Measurements from ENCODE around the gene WBP11. TPM values are rescaled to one million over a fixed set of nuclear protein-coding genes. Genes with fewer than 3 reads are reported as not detected.

Gene WBP11
- total RNA-seq, 6 experiments from 2014 or later: 8.6 to 24.9 (median 16.9) TPM

DNA sequence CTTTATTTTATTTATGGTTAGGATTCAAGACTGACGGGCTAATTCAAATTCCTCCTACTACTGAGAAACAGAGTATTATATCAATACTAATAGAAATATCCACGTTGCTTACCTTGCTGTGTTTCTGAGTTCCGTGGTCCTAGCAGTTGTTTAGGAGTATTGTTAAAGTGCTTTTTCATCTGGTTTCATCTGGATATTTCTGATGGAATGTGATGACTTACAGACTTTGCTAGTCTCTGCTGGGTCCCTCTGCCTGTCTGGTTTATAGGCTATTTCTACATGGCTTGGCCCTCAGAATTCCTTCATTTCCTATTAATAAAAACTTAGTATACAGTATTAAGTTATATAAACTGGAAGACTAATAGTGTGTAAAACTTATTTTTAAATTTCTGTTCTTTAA lies 10.7 kb upstream of the WBP11 start, which contains the start of gene SMCO3:
SMCO3 (minus strand) TSS at position 169 of the 400 bp plus-strand sequence. CDS start 7,502 bp downstream, outside the sequence.
- TF ChIP-seq CTCF (IDR thresholded peaks at IDR 0.05) (no peak), POLR2A (IDR thresholded peaks at IDR 0.05) (no peak)
- Histone ChIP-seq H3K27ac (no peak within 1 kb of the TSS), H3K27me3 (no peaks in the 10 kb centered on the region), H3K4me3 (no peak within 1 kb of the TSS), H3K36me3 (no peaks in the 10 kb centered on the region), H3K9me3 (no peaks in the 10 kb centered on the region), H3K4me1 (no peaks in the 10 kb centered on the region)
- 89% methylated on average over 3 of the region's 3 CpGs for WGBS (ENCODE audit: insufficient coverage, low coverage, low lambda C conversion rate, missing lambda C conversion rate)
- intact Hi-C loops (cut with DNase I): no loop called here
- ATAC-seq: no peak
- DNase-seq: no peak

GRCh38 chr12:14811486-14811885 lies 8.2 kb upstream of the WBP11 start:
- Histone ChIP-seq H3K4me1 (no peaks in the 10 kb centered on the region), H3K27ac (no peak overlapping the region), H3K36me3 (no peaks in the 10 kb centered on the region), H3K27me3 (no peaks in the 10 kb centered on the region), H3K9me3 (no peaks in the 10 kb centered on the region), H3K4me3 (no peak overlapping the region)
- no peak for ATAC-seq
- TF ChIP-seq CTCF (IDR thresholded peaks at IDR 0.05): no peak
- TF ChIP-seq POLR2A (IDR thresholded peaks at IDR 0.05): no peak
- WGBS (ENCODE audit: insufficient coverage, low coverage, low lambda C conversion rate, missing lambda C conversion rate): 75% methylated on average over 2 of the region's 2 CpGs
- no peak for DNase-seq
- intact Hi-C loops (cut with DNase I): no loop called here

DNA sequence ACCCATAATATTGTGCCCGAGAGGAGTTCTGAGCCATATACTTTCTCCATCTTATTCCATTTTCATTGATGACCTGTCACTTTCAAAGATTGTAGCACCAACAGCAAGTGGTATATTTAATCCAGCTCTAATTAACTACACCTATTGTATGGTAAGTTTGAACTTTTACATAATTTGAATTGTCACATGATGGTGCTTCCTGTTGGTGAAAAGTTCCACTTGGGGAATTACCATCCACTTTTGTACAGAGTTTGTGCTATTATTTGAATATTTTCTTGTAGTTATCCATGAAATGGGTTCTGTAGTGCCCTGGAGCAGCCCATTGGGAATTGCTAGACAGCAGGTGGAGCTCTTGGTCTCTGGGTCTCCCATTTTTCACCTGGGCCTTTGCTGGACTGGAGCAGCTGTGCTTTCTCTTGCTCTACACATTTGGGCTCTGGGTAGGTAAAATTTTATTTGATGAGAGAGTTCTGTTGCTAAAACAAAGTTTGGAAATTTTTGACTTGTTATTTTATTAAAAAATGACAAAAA lies 7.7 kb upstream of the WBP11 start:
- WGBS (ENCODE audit: insufficient coverage, low coverage, low lambda C conversion rate, missing lambda C conversion rate): 82% methylated on average over 1 of the region's 1 CpG
- Histone ChIP-seq H3K4me1 (no peaks in the 10 kb centered on the region), H3K4me3 (no peak overlapping the region), H3K27me3 (no peaks in the 10 kb centered on the region), H3K27ac (no peak overlapping the region), H3K9me3 (no peaks in the 10 kb centered on the region), H3K36me3 (no peaks in the 10 kb centered on the region)
- ATAC-seq: peak; percentile 95 to 97 (median 96)
- peak; percentile 59 to 72 (median 64) for TF ChIP-seq CTCF (IDR thresholded peaks at IDR 0.05)
- TF ChIP-seq POLR2A (IDR thresholded peaks at IDR 0.05): no peak
- peak in 2 of 3 donors; percentile 23 to 62 for DNase-seq
- intact Hi-C loops (cut with DNase I): no loop called here

DNA sequence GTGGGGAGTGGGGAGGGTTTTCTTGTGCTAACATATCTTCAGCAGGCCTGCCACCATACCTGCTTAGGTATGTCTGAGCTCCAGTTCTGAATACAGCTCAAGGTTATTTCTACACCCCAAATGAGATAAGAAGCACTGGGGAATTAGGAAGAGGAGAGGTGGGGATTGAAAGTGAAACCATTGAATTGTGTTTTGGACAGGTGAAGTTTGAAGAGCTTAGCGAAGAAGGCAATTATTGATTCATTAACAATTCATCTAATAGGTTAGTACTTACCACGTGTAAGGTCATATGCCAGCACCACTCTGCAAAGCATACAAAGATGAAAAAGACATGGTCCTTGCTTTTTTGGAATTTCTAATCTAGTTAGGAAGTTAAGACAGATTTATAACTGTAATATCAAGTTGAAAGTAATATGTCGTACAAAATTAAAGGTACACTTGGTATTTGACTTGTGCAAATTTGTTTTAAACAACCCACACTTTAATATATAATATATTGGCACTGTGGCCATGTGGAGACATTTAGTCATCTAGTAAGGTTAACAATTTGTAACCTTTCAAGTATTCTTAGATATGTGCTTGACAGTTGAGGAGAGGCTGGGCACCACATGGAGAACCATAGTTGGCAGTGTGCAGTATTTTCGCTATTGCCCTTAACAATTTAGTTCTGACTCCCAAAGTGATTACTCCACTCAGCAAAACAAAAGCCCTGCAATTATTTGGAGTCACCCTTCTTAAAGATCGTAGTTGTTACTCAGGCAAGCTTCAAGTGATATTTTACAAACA lies 7.1 kb upstream of the WBP11 start:
- TF ChIP-seq POLR2A (IDR thresholded peaks at IDR 0.05): no peak
- no peak for TF ChIP-seq CTCF (IDR thresholded peaks at IDR 0.05)
- DNase-seq (no peak), ATAC-seq (peak in 3 of 4 donors; percentile 44 to 69 (median 68))
- Histone ChIP-seq H3K4me3 (peak overlapping the region in 1 of 3 donors; percentile 8), H3K9me3 (no peaks in the 10 kb centered on the region), H3K27ac (no peak overlapping the region), H3K4me1 (no peaks in the 10 kb centered on the region), H3K27me3 (no peaks in the 10 kb centered on the region), H3K36me3 (no peaks in the 10 kb centered on the region)
- intact Hi-C loops (cut with DNase I): no loop called here
- WGBS (ENCODE audit: insufficient coverage, low coverage, low lambda C conversion rate, missing lambda C conversion rate): 55% methylated on average over 5 of the region's 5 CpGs

Data from right lobe of liver (tissue), 6 donors.